ENCODE measurements around the gene GPR143.
"Not testable (repeated sequence)": the region's sequence is repeated elsewhere in the genome, so short reads cannot be mapped to it uniquely, and the experiment has no call there.

GPR143 gene

DNA sequence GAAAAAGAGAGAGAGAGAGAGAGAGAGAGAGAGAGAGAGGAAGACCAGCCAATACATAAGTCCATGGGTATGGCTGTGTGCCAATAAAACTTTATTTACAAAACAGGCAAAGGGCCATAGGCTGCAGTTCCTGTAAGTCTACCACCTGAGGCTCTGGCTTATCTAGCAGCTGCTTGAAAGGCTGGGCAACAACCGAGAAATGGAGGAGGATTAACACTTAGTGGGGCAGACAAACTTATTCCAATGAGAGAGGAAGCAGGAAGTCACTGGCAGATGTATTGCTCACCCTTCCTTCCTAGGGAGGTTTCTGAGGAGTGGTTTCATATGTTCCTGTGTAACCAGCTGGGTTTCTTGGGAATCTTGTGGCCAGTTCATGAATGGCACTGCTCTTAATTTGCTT is 4.7 kb upstream of the GPR143 start:
- no peak for DNase-seq

DNA sequence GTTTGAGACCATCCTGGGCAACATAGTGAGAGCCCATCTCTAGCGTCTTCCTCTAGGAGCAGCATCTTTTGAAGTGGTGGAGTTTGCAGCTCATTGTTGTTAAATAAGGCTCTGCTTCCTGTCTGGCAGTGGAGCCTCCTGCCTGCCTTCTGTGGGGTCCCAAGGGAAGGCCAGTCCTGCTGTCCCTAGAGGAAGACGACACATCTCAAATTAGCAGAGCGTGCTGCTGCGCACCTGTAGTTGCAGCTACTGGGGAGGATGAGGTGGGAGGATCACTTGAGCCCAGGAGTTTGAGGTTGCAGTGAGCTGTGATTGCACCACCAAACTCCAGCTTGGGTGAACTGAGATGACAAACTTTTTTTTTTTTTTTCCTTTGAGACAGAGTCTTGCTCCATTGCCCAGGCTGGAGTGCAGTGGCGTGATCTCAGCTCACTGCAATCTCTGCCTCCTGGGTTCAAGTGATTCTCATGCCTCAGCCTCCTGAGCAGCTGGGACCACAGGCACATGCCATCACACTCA is 2.7 kb upstream of the GPR143 start:
- not testable (repeated sequence) for DNase-seq

DNA sequence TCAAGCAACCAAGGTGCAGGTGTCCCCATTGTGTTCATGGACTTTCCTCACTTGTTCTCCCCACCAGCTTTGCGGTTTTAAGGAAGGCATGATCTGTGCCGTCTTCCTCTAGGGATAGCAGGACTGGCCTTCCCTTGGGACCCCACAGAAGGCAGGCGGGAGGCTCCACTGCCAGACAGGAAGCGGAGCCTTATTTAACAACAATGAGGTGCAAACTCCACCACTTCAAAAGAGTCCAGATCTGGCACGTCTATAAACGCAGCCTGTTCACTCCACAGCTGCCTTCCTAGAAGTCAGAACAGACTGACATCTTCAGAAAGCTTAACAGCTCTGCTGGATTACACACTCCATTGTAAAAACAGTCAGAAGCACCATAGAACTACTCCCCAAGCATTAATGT is 1.7 kb upstream of the GPR143 start:
- no peak for DNase-seq

DNA sequence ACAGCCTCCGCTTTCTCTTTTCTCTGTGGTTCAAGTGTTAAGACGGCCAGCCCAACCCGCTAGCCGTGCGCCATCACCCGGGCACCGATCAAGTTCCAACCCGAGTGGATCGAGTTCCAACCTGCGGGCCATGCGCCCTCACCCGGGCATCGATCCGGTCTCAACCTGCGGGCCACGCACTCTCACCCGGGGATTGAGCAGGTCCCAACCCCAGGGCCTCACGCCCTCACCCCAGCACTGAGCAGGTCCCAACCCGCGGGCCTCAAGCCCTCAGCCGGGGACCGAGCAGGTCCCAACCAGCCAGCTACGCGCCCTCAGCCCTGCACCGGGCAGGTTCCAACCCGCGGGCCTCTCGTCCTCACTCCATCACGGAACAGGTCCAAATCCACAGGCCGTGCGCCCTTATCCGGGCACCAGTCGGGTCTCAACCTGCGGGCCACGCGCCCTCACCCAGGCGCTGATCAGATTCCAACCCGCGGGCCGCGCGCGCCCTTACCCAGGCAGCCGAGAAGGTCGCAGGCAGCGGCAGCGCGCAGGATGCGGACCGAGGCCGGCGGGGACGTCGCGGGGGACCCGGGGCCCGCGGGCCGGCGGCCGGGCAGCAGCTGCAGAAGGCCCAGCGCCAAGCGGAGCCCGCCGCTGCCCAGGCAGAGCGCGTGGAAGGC is 443 bp downstream of the GPR143 start:
- DNase-seq: peak; percentile 68

DNA sequence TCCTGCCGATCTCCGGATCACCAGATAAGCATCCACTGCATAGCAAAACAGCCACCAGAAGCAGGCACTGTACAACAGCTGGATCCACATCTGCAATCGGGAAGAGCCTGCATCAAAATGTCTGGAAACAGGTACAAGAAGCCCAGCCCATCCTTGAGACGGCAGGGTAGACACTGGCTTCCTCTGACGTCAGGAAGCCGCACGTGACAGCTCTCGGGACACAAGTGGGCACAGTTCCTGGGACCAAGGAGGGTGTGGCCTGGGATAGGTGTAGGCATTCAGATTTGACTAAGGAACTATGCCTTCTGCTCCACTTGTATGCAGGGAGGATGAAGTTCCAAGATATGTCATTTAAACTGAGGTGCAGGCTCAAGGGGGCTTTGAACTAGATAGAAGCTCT is 6.3 kb downstream of the GPR143 start:
- DNase-seq: no peak

DNA sequence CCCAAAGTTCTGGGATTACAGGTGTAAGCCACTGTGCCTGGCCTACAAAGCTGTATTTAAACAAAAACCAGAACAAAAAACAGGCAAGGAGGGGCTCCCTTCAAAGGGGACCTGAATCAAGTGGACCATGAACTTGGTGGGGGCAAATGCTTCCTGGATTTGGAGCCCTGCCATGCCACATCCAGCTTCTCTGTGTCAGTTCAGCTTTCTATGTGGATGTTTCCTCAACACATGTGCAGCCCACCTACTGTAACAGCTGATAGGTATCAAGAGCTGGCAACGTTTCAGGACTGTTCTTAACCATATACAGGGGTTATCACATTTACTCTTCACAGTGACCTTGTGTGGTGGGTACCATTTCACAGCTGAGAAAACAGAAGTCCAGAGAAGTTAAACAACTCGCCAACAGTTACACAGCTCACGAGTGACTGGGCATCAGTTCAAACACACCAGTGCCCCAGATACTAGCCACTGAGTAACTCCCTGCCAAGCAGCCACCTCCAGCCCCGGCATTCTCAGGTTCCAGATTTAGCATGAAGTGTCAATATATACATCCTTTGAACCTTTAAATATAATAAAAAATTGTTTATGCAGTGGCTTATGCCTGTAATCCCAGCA is 7.5 kb downstream of the GPR143 start:
- no peak for DNase-seq

DNA sequence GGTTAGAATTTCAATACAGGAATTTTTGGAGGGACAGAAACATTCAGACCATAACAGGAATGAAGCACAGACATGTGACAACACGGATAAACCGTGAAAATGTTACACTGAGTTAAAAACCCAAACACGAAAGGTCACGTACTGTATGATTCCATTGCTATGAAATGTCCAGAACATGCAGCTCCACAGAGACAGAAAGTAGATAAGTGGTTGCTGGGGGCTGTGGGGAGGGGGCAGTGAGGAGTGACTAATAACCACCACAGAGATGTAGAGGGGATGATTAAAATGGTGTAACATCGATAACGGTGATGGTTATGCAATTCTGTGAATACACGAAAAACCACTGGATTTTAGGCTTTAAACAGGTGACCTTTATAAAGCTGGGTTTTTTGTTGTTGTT is 8.3 kb downstream of the GPR143 start:
- no peak for DNase-seq

DNA sequence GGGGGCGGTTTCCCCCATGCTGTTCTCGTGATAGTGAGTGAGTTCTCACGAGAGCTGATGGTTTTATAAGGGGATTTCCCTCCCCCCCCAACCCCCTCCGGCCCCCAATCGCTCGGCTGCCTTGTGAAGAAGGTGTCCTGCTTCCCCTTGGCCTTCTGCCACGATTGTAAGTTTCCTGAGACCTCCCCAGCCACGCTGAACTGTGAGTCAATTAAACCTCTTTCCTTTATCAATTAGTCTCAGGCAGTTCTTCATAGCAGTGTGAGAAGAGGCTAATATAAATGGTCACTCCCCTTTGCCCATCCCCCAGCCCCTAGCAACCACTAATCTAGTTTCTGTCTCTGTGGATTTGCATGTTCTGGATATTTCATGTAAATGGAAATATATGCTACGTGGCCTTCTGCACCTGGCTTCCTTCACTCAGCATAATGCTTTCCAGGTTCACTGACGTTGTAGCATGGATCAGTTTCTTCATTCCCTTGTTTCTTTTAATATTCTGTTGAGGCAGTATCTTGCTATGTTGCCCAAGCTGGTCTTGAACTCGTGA is 16.4 kb downstream of the GPR143 start:
- no peak for DNase-seq

DNA sequence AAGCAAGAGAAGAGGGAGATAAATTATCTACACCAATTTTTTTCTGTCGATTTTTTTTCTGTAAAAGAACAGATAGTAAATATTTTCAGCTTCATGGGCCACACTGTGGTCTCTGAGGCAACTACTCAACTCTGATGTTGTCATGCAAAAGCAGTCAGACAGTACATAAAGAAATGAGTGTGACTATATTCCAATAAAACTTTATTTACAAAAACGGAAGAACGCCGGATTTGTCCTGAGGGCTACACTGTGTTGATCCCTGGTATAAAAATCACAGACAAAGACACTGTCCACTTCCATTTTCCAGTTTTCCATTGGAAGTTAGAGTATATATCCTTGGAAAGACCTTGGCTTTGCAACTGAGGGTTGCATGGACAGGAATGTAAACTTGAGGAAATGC is 18.0 kb downstream of the GPR143 start:
- DNase-seq: no peak

DNA sequence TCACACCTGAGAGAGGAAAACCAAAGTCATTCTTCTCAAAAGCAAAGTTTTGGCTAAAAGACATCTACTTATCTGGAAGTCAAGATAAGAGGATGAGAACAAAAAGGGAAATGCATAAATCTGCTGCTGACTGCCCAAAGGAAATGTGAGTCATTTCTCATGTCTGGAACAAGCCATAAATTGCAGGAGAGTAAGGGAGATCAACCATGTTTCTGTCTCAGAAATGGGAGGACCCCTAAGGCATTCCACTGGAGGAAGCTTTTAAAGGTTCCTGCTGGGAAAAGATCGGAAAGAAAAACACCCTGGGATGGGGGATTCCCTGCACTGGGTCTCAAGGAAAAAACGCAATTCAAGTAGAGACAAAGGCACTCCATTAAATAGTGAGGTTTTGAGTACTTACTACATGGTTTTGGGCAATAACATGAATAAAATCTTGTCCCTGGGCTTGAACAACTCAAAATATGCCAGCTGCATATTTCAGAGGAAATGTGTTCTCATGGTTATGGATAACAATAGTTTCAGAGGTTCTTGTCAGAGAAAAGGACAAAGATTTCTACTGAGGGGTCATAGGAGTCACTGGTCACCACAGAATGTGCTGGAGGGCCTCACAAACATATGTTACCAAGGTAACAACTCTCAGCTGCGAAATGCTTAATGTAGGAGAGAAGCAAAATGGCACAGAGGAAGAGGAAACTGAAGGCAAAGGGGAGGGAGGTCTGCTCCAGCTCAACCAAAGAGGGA is 19.3 kb downstream of the GPR143 start:
- no peak for DNase-seq

DNA sequence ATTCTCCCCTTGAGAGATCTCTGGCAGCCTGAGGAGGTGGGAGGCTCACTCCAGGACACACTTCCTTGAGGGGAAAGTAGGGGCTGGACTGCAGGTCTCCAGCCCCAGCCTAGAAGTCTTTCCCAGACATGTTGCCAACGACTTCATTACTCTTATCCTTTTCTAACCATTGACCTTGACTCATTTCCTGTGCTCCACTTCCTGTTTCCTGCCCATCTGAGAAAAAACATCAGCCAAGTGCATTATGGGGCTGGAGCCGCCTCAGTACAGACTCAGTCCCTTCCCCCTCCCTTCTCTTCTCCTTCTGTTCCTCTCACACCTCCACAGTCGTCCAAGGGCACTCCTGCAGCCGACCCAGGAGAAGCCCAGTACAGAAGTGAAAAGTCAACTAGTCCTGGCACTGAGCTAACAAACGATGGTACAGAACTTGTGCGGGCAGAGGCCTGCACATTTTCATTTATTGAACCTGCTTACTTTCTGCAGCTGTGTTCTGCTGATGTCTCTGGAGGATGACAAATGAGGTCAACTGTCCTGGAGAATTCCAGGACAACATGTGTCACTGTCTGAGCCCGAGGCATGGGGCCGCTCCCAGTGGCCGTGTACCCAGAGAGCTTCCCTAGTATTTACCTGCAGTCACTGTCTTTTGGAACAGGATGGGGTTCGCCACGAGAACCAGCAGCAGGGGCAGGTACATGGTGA is 20.1 kb downstream of the GPR143 start:
- no peak for DNase-seq

DNA sequence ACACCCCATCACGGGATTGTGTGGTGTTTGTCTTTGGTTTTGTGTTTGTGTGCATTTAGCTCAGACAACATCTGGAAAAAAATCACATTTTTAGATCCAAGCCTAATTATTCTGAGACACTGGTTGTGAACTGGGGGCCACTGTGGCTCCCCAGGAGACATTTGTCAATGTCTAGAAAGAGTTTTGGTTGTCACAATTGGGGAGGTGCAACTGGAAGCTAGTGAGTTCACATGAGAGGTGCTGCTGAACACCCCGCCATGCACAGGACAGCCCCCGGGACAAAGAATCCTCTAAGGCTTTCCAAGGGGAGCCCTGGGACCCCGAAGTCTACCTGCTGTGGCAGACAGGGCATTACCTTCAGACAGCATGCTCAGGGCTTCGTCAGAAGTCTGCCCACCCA is 26.5 kb downstream of the GPR143 start:
- DNase-seq: no peak

DNA sequence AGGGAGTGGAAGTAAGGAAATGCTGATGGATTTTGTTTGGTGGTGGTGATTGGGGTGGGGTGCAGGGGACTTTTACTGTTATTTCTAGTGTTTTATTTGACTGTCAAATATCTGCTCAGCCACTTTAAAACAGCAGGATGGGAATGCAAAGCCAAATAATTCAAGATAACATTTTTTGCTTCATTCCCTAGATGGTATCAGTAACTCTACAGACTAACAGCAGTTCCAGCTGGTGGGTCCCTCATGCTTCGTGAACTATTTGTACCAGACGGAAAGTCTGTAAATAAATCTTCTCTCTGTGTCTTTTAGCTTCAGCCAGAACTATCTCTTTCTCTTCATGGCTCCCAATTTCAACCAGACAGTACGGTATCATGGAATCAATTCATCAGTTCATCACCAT is 27.5 kb downstream of the GPR143 start:
- no peak for DNase-seq

DNA sequence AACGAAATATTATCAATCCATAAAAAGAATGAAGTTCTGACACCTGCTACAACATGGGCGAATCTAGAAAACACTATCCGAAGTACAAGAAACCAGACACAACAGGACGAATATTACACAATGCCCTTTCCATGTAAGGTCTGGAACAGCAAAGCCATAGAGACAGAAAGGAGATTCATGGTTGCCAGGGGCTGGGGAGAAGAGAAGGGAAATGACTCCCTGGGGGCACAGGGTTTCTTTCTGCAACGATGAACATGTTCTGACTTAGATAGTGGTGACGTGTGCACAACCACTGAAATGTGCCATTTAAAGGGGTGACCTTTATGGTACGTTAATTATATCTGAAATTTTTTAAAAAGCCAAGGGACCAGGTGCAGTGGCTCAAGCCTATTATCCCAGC is 28.3 kb downstream of the GPR143 start:
- no peak for DNase-seq

DNA sequence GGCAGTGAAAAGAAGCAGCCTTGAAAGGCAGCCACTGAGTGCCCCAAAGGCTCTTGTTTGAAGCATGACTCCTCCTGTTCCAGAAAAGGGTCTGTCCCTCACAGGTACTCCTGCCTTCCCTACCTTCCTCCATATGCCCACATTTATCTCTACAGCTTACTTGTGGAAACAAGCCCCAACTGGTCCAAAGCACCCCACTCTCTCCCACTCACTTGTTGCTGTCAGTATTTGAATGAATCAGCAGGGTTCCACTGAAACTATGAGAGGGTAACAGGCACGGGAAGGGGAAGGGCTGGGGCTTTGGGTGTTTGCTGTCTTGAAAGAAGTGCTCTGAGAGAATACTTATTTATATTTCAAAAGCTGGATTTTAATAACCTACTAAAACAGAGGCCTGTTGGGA is 34.9 kb downstream of the GPR143 start:
- DNase-seq: no peak

DNA sequence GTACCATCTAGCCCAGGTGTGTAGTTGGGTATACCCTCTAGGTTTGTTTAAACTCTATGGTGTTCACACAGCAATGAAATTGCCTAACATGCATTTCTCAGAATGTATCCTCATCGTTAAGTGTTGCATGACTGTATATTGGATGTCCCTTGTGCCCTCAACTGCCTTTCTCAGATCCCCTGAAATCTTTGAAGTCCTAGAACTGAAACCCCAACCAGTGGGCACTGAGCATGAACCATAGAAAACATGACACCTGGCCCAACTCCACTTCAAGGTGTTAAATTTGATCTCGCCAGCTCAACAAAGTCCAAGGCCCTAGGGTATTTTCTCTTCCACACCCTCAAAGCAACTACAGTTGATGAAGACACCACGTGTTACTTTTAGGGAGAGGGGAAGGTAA is 35.6 kb downstream of the GPR143 start:
- no peak for DNase-seq

DNA sequence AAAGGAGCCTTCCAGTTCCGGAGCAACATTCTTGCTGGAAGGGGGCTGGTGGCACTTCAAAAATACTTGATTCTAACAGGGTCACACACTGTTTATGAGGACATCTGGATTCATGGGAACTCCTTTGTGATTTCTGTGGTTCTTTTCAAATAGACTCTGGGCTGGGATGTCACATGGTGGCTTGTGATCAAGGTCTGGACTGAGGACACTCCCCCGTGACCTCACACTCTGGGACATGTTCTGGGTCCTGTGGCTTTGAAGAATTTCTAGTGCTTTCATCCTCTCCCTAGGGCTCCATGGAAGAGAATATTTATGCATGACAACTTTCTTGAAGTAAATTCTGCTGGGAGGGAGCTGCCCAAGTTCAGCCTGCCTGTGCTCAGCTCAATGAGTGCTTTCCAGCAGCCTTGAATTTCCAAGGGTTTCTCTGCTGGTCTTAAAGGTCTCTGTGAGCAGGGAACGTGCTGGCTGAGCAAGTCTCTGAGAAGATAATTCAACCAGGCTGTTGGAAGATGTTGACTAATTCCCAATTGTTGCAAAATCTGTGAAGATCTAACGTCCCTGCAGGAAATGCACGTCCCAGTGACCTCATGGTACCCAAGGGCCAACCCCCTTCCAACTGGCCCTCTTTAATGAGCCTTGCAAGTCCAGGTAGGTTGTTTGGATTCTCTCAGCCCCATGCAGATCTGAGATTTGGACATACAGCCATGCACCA is 36.3 kb downstream of the GPR143 start:
- DNase-seq: no peak

DNA sequence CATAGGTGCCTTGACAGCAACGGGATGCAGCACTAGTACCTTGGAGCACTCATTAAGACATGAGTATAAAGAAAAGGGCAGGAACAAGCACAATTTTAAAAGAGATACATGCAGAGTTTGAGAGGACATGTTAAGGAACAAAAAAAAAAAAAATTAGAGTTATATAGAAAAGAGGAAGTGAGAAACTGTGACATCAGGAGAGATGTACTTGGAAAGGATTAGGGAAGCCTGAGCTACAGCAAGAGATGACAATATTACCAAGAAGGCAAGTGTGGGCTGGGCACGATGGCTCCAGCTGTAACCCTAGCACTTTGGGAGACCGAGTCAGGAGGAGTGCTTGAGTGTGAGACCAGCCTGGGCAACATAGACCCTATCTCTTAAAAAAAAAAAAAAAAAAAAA is 37.4 kb downstream of the GPR143 start:
- DNase-seq: no peak

DNA sequence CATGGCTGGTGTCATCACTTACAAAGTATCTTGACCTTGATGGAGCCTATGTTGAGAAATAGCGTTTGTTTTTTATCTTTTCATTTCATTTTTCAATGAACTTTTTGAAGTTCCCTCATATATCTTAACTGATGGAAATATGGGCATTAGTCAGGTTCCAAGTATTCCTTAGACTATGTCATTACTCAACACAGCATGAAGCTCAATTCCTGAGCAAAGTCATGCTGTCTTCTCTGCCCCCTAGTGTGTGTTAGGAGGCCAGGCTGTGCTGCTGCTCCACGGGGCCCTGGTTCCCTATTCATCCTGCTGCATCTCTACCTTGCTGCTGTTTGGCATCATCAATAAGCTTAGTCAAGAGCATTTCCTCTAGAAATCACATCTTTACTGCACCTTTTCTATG is 40.9 kb downstream of the GPR143 start:
- DNase-seq: no peak

DNA sequence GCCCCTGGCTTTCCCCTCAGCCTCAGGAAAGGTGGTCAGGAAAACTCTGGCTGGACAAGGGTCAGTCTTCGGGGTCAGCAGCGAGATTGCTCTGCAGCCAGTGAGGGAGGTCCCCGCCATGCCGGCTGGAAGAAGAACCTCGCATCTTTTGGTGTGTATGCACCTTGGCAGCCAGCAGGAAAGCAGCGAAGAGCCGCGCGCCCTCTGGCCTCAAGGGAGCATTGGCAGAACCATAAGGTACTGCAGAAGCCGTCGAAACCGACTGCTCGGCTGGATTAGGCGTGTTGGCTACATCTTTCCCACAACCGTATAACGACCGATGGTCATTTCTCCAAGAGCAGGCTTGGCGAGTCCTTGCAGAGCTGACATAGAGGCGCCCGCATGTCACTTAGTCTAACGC is 48.3 kb downstream of the GPR143 start:
- DNase-seq: no peak

DNA sequence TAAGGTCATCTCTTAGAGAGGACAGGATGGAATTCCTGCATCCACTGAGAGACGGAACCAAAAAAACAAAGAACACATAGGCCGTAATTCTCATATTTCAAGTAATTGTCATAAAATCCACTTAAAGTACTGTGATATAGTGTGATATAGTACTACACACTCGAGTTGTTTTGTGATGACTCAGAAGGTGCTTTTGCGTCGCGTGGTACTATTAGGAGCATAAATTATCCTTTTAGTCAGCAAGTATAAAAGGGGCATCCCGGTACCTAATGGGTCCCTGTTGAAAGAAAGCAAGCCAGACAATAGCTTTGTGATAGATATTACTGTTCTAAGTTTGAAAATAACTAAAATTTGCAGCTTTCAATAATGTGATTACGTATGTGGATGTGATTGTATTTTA is 55.3 kb downstream of the GPR143 start:
- DNase-seq: no peak

DNA sequence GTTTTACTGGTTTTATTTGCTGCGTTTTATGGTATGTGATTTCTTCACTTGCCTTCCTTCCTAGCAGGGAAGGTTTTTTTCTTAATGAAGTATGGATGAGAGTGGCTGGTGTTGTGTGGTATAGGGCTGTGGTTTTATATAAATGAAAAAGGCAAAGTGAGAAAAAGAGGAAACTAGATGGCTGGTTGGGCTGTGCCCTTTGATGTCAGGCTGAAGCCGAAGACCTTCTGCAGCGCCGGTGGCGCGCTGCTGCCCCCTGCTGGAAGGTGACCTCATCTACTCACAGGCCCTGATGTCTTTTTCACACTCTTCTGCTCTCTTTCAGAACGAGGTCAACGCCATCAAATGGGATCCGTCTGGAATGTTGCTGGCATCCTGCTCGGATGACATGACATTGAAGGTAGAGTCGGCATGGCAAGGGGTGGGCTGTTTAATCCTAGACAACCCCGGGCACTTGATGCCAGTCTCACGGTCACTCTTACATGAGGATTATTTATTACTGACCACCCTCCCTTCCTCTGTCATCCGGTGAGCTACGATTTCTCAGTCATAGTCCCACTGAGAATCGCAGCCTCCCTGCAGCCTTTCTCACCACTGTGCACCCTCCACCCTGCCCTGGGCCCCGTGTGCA is 56.6 kb downstream of the GPR143 start:
- peak; percentile 34 for DNase-seq
